Immature natural killer cell (primary cell): Measurements from ENCODE around the gene DAZAP2. TPM values are rescaled to one million over a fixed set of nuclear protein-coding genes. Genes with fewer than 3 reads are reported as not detected.
"Not testable (repeated sequence)": the region's sequence is repeated elsewhere in the genome, so short reads cannot be mapped to it uniquely, and the experiment has no call there.

Experiments used
- DNase-seq, 3 donors: peaks; one replicate each; pipeline ENCODE4 v3.0.0; 2022; ENCODE audit warnings: mixed read lengths in 1 of 3
- H3K27ac Mint-ChIP-seq, 6 donors: one replicate each; pipeline ENCODE4 v1.8.0; 2020; ENCODE audit warnings: mixed read lengths in 6 of 6, mild to moderate bottlenecking in 5 of 6, inconsistent platforms in 4 of 6, moderate library complexity in 3 of 6
- H3K27me3 Mint-ChIP-seq, 3 donors: one replicate each; pipeline ENCODE4 v1.8.0; 2020 to 2021; ENCODE audit warnings: low read depth in 3 of 3, mild to moderate bottlenecking in 3 of 3, mixed read lengths in 3 of 3, moderate library complexity in 3 of 3, inconsistent platforms in 1 of 3
- H3K36me3 Mint-ChIP-seq, 3 donors: one replicate each; pipeline ENCODE4 v1.8.0; 2020; ENCODE audit warnings: mixed read lengths in 3 of 3, inconsistent platforms in 2 of 3, mild to moderate bottlenecking in 2 of 3
- H3K4me1 Mint-ChIP-seq, 2 donors: one replicate each; pipeline ENCODE4 v1.8.0; 2020; ENCODE audit warnings: inconsistent platforms in 2 of 2, mild to moderate bottlenecking in 2 of 2, mixed read lengths in 2 of 2, moderate library complexity in 1 of 2
- H3K4me3 Mint-ChIP-seq, 5 donors: one replicate each; pipeline ENCODE4 v1.8.0; 2020; ENCODE audit warnings: mild to moderate bottlenecking in 5 of 5, mixed read lengths in 5 of 5, inconsistent platforms in 3 of 5, moderate library complexity in 3 of 5
- H3K9me3 Mint-ChIP-seq, 6 donors: one replicate each; pipeline ENCODE4 v1.8.0; 2020; ENCODE audit warnings: mild to moderate bottlenecking in 6 of 6, mixed read lengths in 6 of 6, inconsistent platforms in 4 of 6, moderate library complexity in 3 of 6
- polyA plus RNA-seq, 3 donors: library from polyadenylated mRNA; unstranded; fragments of 300-500 nt; fragmentation: Illumina TruSeq; gene quantifications; one replicate each; pipeline ENCODE4 v1.2.3, GENCODE V29; 2021

DAZAP2 gene
- polyA plus RNA-seq, 3 donors from 2014 or later: 1,137 to 2,830 (median 1,368) TPM

DNA sequence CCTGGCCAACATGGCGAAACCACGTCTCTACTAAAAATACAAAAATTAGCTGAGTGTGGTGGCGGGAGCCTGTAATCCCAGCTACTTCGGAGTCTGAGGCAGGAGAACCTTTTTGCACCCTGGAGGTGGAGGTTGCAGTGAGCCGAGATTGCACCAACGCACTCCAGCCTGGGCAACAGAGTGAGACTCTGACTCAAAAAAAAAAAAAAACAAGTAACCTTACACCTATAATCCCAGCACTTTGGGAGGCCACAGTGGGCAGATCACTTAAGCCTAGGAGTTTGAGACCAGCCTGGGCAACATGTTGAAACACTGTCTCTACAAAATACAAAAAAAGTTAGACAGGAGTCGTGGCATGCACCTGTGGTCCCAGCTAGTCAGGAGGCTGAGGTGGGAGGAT, 34.2 kb downstream of the DAZAP2 start:
- H3K9me3 Mint-ChIP-seq, H3K36me3 Mint-ChIP-seq, H3K27ac Mint-ChIP-seq, DNase-seq, H3K4me3 Mint-ChIP-seq, H3K27me3 Mint-ChIP-seq: not testable (repeated sequence)
- peaks cover 22 to 26% of the 10 kb centered on the region in 2 donors for H3K4me1 Mint-ChIP-seq

DNA sequence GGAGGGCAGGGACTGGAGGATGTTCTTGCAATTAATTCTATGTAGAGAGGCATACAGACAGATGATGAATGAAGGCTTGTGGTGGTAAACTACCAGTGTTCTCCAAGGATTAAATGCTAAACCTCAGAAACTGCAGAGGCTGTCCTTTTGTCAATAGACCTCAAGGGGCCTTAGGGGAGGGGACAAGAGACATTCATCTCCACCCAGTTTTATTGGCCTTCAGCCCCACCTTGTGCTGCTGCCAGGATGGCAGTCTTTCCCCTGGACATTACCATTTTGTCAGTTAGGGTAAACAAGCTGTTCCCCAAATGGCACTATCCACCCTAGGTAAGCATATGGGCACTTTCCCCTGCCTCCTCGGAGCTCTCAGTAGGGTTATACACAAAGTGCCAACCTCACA, 36.5 kb downstream of the DAZAP2 start:
- Mint-ChIP-seq H3K36me3 (no peaks in the 10 kb centered on the region), H3K27me3 (peaks cover 3 to 9% (median 8%) of the 10 kb centered on the region in 3 donors), H3K4me1 (peaks cover 11% of the 10 kb centered on the region in 2 donors), H3K9me3 (no peaks in the 10 kb centered on the region), H3K4me3 (no peak overlapping the region), H3K27ac (peak overlapping the region in 2 of 6 donors; percentile 45)
- no peak for DNase-seq

DNA sequence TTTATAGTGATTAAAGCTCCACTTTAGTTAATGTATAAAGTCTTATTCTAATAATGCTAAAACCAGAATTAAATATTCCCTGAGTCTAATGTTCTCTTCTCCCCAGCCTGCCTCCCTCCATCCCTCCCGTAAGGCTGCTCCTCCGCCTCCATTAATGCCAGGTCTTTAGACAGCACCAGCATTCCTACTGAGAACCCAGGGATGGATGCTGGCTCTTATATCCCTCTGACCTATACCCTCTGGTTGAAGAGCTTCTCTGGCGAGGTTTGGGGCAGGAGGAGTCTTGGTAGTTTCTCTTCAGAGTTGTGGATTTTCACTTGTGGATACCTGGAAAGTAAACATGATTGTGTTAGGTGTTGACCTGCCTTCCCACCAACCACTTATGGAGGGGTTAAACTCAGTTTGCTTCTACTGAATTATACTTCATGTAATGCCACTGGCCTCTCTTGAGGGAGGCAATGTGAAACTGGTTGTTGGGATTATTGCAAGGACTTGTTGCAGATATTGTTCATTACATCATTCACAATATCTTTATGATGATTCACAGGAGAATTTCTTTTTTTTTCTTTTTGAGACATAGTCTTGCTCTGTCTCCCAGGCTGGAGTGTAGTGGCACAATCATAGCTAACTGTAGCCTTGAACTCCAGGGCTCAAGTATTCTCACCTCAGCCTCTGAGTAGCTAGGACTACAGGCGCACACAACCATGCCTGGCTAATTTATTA, 42.7 kb downstream of the DAZAP2 start:
- no peaks in the 10 kb centered on the region for H3K9me3 Mint-ChIP-seq
- peaks cover 9 to 21% (median 12%) of the 10 kb centered on the region in 3 donors for H3K36me3 Mint-ChIP-seq
- H3K4me1 Mint-ChIP-seq: peaks cover 1 to 7% of the 10 kb centered on the region in 2 donors
- H3K27me3 Mint-ChIP-seq: peaks cover 0 to 3% (median 0%) of the 10 kb centered on the region in 3 donors
- H3K4me3 Mint-ChIP-seq: no peak overlapping the region
- no peak for DNase-seq
- peak overlapping the region; percentile 22 to 80 (median 58) for H3K27ac Mint-ChIP-seq

DNA sequence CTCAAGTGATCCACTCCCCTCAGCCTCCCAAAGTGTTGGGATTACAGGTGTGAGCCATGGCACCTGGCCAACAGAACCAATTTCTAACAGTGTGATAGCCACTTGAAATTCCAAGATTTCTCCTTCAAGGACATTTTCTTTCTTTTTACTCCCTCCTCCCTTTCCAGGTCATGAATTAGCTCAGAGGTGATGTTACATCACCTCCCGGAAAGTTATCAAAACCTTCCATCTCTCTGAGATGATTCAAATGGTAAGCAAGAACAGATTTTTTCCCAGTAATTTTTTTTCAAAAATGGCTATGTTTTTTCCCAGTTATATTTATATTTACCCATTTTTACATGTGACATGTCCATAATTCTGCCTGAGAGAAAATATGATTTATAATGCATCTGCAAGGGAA, 47.2 kb downstream of the DAZAP2 start:
- peaks cover 0 to 3% (median 0%) of the 10 kb centered on the region in 6 donors for H3K9me3 Mint-ChIP-seq
- DNase-seq: no peak
- peaks cover 14 to 33% (median 22%) of the 10 kb centered on the region in 3 donors for H3K36me3 Mint-ChIP-seq
- H3K27ac Mint-ChIP-seq: peak overlapping the region; percentile 46 to 79 (median 60)
- no peak overlapping the region for H3K4me3 Mint-ChIP-seq
- H3K27me3 Mint-ChIP-seq: no peaks in the 10 kb centered on the region
- H3K4me1 Mint-ChIP-seq: peaks cover 0 to 15% of the 10 kb centered on the region in 2 donors

DNA sequence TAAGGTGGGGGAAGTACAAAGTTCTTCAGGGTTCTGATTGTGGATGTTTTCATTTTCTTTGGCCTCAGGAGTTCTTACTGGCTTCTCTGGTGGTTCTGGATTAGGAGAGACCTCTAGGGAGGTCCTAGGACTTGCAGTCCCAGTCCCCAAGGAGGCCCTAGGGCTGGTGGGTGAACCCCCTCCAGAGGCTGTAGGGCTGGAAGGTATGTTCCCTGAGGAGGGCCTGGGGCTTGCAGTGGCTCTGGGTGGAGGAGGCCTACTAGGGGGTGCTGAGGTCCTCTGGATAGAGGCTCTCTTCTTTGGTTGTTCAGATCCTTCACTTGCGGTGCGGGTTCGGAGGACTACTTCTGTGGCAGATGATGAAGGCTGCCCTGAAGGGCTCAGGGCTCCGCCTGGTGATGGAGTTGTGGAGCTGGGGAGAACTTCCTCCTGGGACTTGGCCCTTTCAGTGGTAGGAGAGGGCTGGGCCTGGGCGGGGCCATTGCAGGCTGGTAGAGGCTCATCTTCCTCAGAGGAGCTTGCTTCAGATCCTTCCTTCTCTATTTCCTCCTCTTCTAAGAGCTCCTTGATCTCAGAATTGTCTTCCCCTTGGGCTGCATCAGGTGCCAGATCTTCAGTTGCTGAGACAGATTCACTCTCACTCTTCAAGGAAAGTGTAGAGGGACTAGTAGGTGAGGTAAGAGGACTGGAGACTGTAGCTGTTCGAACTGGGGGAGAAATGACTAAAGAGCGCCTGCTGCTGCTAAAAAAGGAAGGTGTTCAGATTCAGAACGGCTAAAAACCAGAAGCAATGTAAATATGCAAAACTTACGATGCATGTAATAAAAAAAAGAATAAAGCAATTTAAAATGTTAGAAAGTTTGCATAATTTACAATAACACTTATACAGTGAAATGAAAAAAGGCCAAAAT, 53.2 kb downstream of the DAZAP2 start:
- H3K4me3 Mint-ChIP-seq, H3K27me3 Mint-ChIP-seq, H3K9me3 Mint-ChIP-seq, DNase-seq: not testable (repeated sequence)
- Mint-ChIP-seq H3K27ac (peak overlapping the region; percentile 17 to 82 (median 63)), H3K36me3 (peaks cover 14 to 45% (median 33%) of the 10 kb centered on the region in 3 donors), H3K4me1 (peaks cover 10 to 26% of the 10 kb centered on the region in 2 donors)

Other genes with a start within 250 kb of the DAZAP2 start
- 10 to 100 TPM in 2 of 3 donors, 1 to 10 TPM in 1; 9.7 to 14.8 (median 11.2) TPM for gene SLC11A2, start 212.4 kb upstream of the DAZAP2 start, polyA plus RNA-seq
- gene LETMD1, start 190.5 kb upstream of the DAZAP2 start, polyA plus RNA-seq: 10 to 100 TPM; 14.9 to 40.4 (median 17.7) TPM
- 1 to 10 TPM in 2 of 3 donors, under 1 TPM in 1; 0.90 to 7.9 (median 7.2) TPM for gene CSRNP2, start 155.2 kb upstream of the DAZAP2 start, polyA plus RNA-seq
- gene TFCP2, start 65.7 kb upstream of the DAZAP2 start, polyA plus RNA-seq: 10 to 100 TPM; 10.1 to 16.6 (median 11.7) TPM
- gene POU6F1, start 20.8 kb upstream of the DAZAP2 start, polyA plus RNA-seq: 1 to 10 TPM in 1 of 3 donors, under 1 TPM in 2; 0.78 to 1.8 (median 0.86) TPM
- gene SMAGP, start 31.6 kb downstream of the DAZAP2 start, polyA plus RNA-seq: 10 to 100 TPM; 26.7 to 41.9 (median 34.6) TPM
- gene BIN2, start 85.3 kb downstream of the DAZAP2 start, polyA plus RNA-seq: 100 to 1,000 TPM; 353 to 582 (median 359) TPM
- gene CELA1, start 107.9 kb downstream of the DAZAP2 start, polyA plus RNA-seq: under 1 TPM in 2 of 3 donors, not detected in 1; 0.37 to 1.00 TPM
- 10 to 100 TPM in 1 of 3 donors, 1 to 10 TPM in 1, under 1 TPM in 1; 0.91 to 19.0 (median 9.8) TPM for gene GALNT6, start 152.6 kb downstream of the DAZAP2 start, polyA plus RNA-seq
- gene SLC4A8, start 186.0 kb downstream of the DAZAP2 start, polyA plus RNA-seq: 1 to 10 TPM in 2 of 3 donors, not detected in 1; 1.2 TPM